ENCODE data around the gene THOC2. TPM values are rescaled to one million over a fixed set of nuclear protein-coding genes. Genes with fewer than 3 reads are reported as not detected.

Gene THOC2
- total RNA-seq, 1 donor from 2014 or later = 118 TPM

GRCh38 chrX:123562342-123563146 is 170.3 kb downstream of the THOC2 start:
- H3K27me3 Mint-ChIP-seq = no peaks in the 10 kb centered on the region
- no peaks in the 10 kb centered on the region for H3K4me1 Mint-ChIP-seq (ENCODE audit: low read depth)
- H3K9me3 Mint-ChIP-seq (ENCODE audit: low read depth) = peaks cover 37% of the 10 kb centered on the region
- no peak overlapping the region for H3K4me3 Mint-ChIP-seq (ENCODE audit: low read depth)
- H3K36me3 Mint-ChIP-seq (ENCODE audit: insufficient read depth) = peaks cover 2% of the 10 kb centered on the region
- no peak for TF ChIP-seq CTCF (IDR thresholded peaks at IDR 0.05; ENCODE audit: unreplicated experiment)
- no peak overlapping the region for H3K27ac Mint-ChIP-seq
- DNase-seq (ENCODE audit: low spot score, unreplicated experiment) = no peak

- no peaks in the 10 kb centered on the region for H3K4me1 Mint-ChIP-seq (ENCODE audit: low read depth)
- no peak for TF ChIP-seq CTCF (IDR thresholded peaks at IDR 0.05; ENCODE audit: unreplicated experiment)
- peaks cover 32% of the 10 kb centered on the region for H3K9me3 Mint-ChIP-seq (ENCODE audit: low read depth)
- peaks cover 2% of the 10 kb centered on the region for H3K36me3 Mint-ChIP-seq (ENCODE audit: insufficient read depth)
- no peak overlapping the region for H3K4me3 Mint-ChIP-seq (ENCODE audit: low read depth)
- no peak for DNase-seq (ENCODE audit: low spot score, unreplicated experiment)
- no peaks in the 10 kb centered on the region for H3K27me3 Mint-ChIP-seq
- no peak overlapping the region for H3K27ac Mint-ChIP-seq
Measured at GRCh38 chrX:123561439-123562215, 171.2 kb downstream of the THOC2 start.

- Mint-ChIP-seq H3K4me3 (ENCODE audit: low read depth) (no peak overlapping the region), H3K4me1 (ENCODE audit: low read depth) (no peaks in the 10 kb centered on the region), H3K27ac (no peak overlapping the region), H3K36me3 (ENCODE audit: insufficient read depth) (no peaks in the 10 kb centered on the region), H3K27me3 (no peaks in the 10 kb centered on the region), H3K9me3 (ENCODE audit: low read depth) (peaks cover 24% of the 10 kb centered on the region)
- no peak for TF ChIP-seq CTCF (IDR thresholded peaks at IDR 0.05; ENCODE audit: unreplicated experiment)
- DNase-seq (ENCODE audit: low spot score, unreplicated experiment) = no peak
Measured at GRCh38 chrX:123550829-123551228, 182.0 kb downstream of the THOC2 start.

Other genes starting within 250 kb of the THOC2 start
- gene XIAP, start 127.0 kb upstream of the THOC2 start, total RNA-seq = 35.3 and 37.5 TPM in 2 replicates
- gene STAG2, start 228.7 kb upstream of the THOC2 start, total RNA-seq = 75.4 and 77.4 TPM in 2 replicates